A673 (cell line): ENCODE results near the gene CFAP221.

Experiments
- EZH2 ChIP-seq: fragments of 200-600 bp; sonication (generic); IDR thresholded peaks from 2 replicates; pipeline ENCODE4 v1.6.1; 2017; ENCODE audit warnings: borderline replicate concordance, low read depth, mild to moderate bottlenecking, mixed read lengths, antibody characterized with exemption, low read length; ENCODE audit not compliant: poor library complexity, severe bottlenecking
- TF ChIP-seq, protein P1 (sequence below): fragments of 300-800, 200-600 bp; sonication (generic); conservative IDR thresholded peaks from 2 replicates; pipeline ENCODE4 v1.5.1; 2017; ENCODE audit warnings: low read depth, mild to moderate bottlenecking, antibody characterized with exemption, low read length, moderate library complexity, mixed read lengths

DNA sequence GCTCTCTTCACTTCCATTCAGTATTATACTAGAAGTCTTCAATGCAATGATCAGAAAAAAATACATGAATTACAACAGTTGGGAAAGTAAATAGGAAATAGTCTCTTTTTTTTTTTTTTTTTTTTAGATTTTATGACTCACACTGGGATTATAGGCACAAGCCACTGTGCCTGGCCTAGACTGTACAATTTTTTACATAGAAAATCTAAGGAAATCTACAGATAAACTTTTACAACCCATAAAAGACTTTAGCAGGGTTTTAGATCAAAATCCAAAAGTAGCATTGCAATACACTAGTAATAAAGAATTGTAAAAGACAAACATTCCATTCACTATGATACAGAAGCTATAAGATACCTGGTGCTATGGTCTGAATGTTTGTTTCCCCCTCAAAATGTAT is 39.0 kb downstream of the CFAP221 start:
- TF ChIP-seq, protein P1, sequence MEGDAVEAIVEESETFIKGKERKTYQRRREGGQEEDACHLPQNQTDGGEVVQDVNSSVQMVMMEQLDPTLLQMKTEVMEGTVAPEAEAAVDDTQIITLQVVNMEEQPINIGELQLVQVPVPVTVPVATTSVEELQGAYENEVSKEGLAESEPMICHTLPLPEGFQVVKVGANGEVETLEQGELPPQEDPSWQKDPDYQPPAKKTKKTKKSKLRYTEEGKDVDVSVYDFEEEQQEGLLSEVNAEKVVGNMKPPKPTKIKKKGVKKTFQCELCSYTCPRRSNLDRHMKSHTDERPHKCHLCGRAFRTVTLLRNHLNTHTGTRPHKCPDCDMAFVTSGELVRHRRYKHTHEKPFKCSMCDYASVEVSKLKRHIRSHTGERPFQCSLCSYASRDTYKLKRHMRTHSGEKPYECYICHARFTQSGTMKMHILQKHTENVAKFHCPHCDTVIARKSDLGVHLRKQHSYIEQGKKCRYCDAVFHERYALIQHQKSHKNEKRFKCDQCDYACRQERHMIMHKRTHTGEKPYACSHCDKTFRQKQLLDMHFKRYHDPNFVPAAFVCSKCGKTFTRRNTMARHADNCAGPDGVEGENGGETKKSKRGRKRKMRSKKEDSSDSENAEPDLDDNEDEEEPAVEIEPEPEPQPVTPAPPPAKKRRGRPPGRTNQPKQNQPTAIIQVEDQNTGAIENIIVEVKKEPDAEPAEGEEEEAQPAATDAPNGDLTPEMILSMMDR: no peak
- no peak for TF ChIP-seq EZH2
